Hematopoietic multipotent progenitor cell treated with erythropoietin and hydrocortisone succinate and interleukin-3 and kit ligand, for 15 days (in vitro differentiated cells): ENCODE results near the gene RPL39.
"Not testable (repeated sequence)": the region's sequence is repeated elsewhere in the genome, so short reads cannot be mapped to it uniquely, and the experiment has no call there.

Experiments used
- DNase-seq: peaks from one replicate; pipeline ENCODE4 v3.0.0-alpha.2; 2015; ENCODE audit warnings: low spot score

RPL39 gene

DNA sequence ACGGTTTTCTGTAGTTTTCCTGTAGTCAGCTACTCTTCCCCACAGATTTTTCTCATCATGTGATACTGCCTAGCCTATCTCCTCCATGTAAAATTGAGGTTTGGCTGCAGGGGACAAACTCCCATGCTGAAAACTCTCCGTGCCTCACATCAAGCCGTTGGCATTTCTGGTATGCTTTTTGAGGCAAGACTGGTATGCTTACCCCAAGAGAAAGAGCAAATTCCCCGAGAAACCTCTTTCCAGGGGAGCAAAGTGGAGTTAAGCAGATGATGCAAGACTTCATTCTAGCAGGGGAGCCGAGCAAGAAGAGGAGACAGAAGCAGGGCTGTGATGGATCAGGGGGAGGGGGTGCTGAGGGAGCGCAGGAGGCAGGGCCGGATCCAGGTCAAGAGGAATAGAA is 28.2 kb downstream of the RPL39 start:
- no peak for DNase-seq

DNA sequence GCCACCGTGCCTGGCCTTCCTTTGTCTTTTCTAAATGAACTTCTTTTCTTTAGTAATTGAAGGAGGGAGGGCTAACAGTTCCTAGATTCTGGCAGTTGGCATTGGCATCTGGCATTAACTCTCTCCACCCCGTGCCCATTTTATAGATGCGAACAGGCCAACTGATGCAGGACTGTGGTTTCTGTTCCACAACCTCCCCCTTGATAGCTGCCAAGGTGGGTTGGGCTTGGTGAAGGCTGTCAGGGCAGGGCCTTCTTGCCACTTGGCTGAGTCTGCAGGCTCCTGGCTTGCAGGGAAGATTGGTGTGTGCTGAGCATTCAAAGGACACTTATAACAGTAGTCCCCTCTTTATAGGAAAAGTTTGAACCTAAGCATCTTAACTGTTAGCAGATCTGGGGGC is 28.7 kb downstream of the RPL39 start:
- DNase-seq = no peak

DNA sequence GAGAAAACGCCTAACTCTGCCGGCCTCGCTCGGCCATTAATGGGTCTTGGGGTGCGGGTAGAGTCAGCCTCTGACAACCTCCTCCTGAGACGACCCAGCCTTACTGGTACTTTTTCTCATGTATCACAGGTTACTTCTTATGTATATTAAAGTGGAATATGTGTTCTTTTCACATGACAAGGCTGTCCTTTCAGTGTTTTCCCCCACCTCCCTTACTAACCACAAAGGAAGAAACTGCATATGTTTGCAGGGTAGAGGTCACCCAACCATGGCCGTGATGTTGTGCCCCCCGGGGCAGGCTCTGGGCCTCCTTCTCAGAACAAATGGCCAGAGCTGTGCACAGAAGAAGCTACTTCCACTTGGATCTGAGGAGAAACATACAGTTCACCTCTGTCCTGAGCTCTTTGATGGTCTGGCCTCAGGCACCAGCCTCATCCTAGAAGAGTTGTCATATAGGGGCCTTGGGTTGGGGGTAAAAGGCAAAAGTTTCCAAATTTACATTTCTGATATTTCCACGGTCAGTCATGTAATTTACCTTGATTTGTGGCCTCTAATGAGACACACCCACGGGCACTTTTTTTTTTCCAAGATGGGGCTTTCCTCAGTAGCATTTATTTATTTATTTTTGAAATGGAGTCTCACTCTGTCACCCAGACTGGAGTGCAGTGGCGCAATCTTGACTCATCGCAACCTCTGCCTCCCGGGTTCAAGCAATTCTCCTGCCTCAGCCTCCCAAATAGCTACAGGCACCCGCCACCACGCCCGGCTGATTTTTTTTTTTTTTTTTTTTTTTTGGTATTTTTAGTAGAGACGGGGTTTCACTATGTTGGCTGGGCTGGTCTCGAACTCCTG is 31.2 kb downstream of the RPL39 start:
- no peak for DNase-seq

DNA sequence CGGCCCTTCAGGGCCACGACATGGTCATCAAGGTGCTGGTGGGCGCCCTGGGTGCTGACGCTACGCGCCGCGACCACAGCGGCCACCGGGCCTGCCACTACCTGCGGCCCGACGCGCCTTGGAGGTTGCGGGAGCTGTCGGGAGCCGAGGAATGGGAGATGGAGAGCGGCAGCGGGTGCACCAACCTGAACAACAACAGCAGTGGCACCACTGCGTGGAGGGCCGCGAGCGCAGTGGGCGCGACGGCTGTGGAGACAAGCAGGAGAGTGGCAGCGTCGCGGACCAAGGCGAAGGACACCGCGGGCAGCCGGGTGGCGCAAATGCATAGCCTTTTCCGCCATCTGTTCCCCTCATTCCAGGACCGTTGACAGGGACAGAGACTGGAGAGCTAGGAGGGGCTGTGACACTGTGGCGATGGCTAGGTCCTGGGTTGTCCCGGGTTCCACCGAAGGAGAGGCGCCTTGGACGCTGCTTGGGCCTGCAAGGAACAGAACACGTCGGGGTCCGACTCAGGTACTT is 32.1 kb downstream of the RPL39 start:
- DNase-seq = no peak

DNA sequence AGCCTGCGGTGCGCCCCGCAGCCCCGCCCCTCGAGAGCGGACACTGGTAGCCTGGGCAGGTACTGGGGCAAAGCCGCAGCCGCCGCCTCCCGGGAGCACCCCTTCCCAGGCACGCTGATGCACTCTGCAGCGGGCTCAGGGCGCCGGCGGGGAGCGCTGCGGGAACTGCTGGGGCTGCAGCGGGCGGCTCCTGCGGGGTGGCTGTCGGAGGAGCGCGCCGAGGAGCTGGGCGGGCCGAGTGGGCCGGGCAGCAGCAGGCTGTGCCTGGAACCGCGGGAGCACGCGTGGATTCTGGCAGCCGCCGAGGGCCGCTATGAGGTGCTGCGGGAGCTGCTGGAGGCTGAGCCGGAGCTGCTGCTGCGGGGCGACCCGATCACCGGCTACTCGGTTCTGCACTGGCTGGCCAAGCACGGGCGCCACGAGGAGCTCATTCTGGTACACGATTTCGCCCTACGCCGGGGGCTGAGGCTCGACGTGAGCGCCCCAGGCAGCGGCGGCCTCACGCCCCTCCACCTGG is 32.6 kb downstream of the RPL39 start:
- DNase-seq = no peak

DNA sequence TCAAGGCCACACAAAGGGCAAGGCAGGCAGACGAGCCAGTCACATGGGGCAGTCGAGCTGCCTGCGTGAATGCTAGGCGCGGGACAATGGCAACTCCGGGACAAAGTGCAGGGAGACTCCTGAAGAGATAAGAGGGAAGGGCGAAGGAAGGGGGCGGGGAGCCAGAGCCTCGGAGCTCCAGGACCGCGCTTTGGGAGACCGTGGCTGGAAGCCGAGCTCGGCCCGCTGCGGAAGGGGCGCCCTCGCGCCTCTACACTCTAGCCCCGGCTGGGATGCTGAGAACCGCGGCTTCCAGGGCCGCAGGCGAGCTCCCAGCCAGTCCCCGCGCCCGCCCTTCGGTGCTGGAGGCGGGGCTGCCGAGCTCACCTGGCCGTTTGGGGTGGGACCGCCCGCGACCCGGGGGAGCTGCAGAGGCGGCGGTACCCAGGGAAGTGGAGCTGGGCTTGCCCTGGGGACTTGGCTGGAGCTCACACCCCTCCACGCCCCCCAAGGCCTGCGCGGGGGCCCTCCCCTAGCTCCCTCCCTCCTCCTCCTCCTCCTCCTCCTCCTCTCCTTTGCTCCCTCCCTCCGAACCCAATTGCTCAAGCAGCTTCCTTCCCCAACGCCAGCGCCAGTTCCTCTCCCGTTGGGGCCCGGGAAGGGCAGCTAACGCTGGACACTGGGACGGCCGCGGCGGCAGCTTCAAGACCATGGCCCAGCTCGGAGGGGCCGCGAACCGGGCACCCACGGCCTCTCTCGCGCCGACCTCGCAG is 33.3 kb downstream of the RPL39 start, which contains the start of gene SOWAHD:
Gene SOWAHD (plus strand): TSS at position 610 of the 752 bp plus-strand sequence. CDS start 80 bp downstream, at position 690.
- DNase-seq = no peak

DNA sequence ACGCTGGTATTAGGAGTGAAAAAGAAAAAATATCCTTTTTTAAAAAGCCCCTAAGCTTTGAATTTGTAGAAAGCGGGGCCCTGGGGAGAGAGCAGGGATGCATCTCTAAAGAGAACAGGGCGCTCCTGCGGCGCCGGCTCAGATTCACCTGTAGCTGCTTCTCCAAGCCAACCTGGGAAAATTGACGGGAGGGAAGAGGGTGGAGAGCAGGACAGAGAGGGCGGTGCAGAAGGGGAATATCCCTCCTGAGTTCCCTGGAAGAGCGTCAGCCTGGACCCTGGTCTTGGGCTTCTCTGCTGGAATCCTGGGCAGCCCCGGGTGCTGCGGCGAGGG is 33.8 kb downstream of the RPL39 start:
- no peak for DNase-seq

DNA sequence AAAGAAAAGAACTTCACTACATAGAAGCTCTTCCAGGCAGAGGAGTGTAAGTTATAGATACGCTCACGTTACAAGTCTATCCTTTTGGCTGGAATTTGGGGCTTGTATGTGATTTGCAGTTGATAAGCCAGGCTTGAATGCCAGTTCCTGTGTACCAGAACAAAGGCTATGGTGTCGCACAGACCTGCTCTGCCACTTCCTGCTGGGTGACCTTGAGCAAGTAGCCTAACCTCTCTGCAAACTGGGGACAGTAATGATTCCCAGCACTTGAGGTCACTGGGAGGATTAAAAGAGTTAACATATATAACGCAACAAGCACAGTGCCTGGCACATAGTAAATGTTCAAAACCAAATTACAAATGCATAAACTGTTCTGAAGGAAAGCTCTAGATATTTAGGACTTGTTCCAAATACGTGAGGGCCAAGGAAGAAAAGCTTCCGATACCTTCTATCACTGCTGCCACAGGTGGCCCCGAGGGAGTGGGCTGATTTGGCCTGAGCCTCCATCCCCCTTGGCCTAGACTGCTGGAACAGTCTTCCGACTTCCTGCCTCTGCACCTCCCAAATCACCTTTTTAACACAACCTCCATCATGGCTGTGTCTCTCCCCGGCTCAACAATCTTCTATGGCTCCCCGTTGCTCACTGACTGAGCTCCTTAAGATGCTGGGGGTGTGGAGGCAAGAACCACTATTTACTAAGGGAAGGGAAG is 34.3 kb downstream of the RPL39 start:
- DNase-seq = no peak

DNA sequence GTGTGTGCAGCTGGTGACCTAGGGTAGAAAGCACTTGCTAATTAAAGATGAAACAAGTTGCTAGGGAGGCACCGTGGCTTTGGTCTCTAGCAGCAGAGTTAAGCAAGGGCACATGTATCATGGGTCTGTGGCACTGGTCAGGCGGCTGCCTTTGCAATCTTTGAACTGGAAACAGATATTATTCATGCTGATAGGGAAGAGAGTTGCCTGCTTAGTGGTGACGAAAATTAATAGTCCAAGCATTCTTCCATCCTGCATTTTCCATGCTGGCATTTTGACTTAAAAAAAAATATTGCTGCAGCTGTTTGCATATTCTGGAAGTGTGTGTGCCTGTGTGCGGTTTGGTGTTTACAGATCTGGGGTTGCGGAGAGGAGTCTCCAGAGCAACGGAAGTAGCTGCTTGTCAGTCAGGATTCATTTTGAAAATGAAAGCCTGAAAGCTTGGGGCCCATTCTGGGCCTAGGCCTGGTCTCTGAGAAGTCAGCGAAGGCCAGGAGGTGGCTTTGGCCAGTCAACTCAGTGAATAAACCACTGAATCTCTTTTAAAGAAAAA is 35.4 kb downstream of the RPL39 start:
- no peak for DNase-seq

DNA sequence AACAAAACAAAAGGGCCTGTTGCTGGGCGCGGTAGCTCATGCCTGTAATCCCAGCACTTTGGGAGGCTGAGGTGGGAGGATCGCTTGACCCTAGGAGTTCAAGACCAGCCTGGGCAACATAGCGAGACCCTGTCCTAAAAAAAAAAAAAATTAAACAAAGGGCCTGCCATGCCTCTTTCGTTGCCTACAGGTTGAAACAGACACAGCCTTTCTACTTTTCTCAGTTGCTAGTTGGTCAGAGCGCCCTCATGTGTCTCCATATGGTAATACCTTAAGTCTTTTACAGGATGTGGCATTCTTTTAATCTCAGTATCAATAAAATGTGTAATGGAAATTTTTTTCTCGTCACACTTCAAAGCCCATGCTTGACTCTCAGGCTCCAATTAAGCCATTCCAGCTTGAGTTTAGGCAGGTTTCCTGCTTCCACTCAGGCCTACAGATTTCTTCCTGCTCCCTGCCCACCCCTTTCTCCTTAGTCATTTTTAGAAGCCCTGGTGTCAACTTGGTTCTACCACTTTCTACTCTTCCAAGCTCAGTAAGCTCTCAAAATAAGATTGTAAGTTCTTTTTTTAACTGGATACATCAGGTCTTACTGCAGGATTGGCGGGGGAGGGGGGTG is 37.7 kb downstream of the RPL39 start:
- DNase-seq = peak; percentile 22

DNA sequence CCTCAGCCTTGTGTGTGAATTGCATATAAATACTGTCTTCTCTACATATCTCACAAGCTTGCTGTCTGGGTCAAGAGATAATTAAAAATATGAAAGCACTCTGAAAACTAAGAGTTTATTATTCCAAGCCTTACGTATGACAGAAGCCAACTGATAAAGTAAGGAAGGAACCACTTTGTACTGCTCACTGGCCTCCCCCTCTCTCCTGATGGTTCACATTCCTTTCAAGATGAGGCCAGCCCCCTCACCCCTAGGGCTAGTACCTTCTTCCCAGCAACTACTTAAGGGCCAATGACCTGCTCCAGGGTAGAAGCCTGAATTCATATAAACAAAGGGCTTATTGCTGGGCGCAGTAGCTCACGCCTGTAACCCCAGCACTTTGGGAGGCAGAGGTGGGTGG is 38.4 kb downstream of the RPL39 start:
- DNase-seq = no peak

DNA sequence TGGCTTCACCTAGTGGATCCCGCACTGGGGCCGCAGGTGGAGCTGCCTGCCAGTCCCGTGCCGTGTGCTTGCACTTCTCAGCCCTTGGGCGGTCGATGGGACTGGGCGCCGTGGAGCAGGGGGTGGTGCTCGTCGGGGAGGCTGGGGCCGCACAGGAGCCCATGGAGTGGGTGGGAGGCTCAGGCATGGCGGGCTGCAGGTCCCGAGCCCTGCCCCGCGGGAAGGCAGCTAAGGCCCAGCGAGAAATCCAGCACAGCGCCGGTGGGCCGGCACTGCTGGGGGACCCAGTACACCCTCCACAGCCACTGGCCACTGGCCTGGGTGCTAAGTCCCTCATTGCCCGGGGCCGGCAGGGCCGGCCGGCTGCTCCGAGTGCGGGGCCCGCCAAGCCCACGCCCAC is 40.7 kb downstream of the RPL39 start:
- DNase-seq = not testable (repeated sequence)

DNA sequence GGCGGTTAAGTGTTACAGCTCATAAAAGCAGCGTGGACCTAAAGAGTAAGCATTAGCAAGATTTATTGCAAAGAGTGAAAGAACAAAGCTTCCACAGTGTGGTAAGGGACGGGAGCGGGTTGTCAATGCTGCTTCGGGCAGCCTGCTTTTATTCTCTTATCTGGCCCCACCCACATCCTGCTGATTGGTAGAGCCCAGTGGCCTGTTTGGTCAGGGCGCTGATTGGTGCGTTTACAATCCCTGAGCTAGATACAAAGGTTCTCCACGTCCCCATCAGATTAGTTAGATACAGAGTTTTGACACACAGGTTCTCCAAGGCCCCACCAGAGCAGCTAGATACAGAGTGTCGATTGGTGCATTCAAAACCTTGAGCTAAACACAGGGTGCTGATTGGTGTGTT is 41.3 kb downstream of the RPL39 start:
- not testable (repeated sequence) for DNase-seq

DNA sequence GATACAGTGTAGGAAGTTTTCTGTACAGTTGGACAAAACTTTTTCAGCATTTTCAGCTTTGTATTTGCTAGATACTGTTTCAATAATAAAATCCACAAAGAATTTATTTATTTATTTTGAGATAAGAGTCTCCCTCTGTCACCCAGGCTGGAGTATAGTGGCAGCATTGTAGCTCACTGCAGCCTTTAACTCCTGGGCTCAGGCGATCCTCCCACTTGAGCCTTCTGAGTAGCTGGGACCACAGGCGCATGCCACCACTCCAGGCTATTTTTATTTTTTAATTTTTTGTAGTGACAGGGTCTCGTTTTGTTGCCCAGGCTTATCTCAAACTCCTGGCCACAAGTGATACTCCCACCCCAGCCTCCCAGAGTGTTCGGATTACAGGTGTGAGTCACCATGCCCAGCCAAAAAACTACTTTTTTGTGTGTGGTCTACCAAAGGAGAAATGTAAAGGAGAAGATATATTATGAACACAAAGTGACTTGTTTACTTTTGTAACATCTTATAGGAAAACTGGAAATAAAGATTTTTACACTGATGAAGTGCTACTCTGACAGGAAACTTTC is 46.1 kb downstream of the RPL39 start:
- DNase-seq = no peak

DNA sequence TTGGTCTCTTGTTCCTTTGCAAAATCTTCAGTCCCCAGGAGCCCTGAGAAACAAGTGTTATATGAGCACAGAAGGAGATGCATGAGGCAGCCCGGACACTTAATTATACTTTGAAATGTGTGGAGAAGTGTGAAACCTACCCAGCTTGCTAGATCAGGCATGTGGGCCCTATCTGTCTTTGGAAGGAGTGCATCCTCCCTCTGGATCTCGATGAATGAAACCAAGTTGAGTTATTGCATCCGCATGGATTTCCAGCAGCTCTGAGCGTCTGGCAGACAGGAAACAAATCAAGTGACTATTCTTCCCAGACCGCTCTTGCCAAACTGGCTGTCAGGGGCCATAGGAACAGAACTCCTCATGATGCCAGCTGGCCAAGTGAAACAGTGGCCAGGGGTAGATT is 52.7 kb downstream of the RPL39 start:
- DNase-seq = no peak
